NCI-H446 (cell line): Measurements from ENCODE around the gene SPECC1.
"Not testable (repeated sequence)": the region's sequence is repeated elsewhere in the genome, so short reads cannot be mapped to it uniquely, and the experiment has no call there.

ENCODE experiments used
- DNase-seq, 2 experiments: peaks; one replicate each; lab custom pipeline; 2025; lab: John Stamatoyannopoulos, UW

Gene SPECC1

DNA sequence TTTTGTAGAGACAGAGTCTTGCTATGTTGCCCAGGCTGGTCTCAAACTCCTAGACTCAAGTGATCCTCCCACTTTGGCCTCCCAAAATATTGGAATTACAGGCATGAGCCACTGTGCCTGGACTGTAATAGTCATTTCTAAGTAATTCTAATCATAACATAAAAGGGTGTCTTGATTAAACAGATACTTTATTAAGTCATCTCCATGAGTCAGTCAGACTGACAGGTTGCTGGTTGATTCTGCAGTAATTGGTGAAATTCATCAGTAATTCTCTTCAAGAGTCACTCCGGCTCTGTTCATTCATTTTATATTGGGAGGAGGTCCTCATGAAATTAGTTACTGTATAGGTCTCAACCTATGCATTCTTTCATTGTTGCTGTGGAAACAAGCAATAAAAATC lies 85.6 kb downstream of the SPECC1 start:
- no peak for DNase-seq

DNA sequence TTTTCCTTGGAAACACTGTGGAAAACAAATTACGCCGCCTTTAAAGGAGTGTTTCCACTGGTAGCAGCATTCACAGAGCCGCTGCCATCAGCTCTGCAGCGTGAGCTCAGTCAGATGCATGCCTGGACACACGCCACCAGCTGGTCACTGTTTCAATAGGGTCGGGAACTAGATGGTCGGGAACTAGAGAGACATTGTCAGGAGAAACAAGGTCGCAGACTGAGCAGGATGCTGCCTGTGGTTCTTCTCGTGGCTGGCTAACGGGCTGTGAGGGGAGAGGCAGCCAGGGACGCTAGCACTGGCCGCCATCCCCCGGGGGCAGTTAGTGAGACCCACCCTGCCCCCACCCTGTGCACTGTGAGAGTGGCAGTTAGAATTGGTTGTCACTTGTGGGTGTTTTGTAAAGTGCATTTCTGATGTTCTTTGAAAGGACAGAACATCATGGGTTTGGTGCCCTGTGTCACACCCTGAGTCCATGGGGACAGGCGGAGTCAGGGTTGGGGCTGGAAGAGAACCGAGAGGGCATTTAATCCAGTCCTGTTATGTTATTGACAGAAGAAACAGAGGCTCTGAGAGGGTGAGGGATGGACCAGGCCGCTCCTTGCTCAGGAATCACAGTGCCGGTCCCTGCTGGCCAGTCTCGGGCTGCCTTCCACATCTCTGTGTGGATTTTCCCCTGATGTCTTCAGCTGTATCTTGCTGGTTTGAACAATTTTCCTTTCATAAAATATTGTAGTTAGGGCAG lies 86.3 kb downstream of the SPECC1 start:
- peak in 1 of 2 experiments; percentile 14 for DNase-seq

DNA sequence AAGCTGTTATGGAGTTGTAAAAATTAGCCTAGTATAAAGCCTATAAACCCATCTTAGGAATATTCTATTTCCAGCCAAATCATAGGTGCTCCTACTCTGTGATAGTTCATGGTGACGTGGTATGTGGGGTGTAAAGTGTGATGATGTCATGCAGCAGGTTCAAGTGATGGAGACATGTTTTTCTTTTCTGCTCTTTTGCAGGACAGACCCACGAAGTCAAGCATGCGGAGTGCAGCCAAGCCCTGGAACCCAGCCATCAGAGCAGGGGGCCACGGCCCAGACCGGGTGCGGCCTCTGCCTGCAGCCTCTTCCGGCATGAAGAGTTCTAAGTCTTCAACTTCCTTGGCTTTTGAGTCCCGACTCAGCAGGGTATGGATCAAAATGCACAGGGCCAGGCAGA lies 87.3 kb downstream of the SPECC1 start:
- DNase-seq, result no peak

DNA sequence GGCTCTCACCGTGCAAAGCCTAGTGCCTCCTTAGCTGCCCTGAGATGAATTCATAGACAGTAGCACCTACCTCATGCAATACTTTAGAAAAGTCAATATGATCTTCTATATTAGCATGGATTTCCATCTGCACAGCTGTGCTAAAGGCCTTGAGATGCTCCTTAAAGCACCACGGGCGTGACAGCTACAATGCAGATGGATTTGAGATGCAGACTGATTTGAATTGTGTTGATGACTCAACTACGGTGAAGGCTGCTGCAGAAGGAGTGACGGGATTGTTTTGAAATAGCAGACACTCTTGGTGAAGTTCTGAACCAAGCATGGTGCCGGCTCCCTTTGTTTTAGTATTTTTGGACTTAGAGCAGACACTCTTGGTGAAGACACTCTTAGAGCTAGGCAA lies 88.2 kb downstream of the SPECC1 start:
- no peak for DNase-seq

DNA sequence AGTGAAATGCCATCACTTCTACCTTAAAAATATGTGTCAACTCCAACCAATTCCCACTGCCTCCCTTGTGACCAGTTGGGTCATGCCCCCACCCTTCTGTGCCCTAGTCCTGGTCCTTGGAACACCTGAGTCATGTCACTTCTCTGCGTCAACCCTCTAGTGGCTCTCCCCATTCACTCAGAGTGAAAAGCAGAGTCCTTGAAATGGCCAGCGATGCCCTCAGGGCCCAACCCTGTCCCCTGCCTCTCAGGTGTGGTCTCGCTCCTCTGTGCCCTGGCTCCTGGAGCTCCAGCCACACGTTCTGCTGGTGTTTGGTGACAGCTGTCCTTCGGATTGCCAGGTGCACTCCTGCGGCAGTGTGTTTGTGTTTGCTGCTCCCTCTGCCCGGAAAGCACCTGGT lies 89.2 kb downstream of the SPECC1 start:
- DNase-seq, result no peak

DNA sequence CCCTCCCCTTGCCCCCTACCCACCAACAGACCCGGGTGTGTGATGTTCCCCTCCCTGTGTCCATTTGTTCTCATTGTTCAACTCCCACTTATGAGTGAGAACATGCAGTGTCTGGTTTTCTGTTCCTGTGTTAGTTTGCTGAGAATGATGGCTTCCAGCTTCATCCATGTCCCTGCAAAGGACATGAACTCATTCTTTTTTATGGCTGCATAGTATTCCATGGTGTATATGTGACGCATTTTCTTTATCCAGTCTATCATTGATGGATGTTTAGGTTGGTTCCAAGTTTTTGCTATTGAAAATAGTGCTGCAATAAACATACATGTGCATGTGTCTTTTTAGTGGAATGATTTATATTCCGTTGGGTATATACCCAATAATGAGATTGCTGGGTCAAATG lies 91.6 kb downstream of the SPECC1 start:
- DNase-seq, result not testable (repeated sequence)

DNA sequence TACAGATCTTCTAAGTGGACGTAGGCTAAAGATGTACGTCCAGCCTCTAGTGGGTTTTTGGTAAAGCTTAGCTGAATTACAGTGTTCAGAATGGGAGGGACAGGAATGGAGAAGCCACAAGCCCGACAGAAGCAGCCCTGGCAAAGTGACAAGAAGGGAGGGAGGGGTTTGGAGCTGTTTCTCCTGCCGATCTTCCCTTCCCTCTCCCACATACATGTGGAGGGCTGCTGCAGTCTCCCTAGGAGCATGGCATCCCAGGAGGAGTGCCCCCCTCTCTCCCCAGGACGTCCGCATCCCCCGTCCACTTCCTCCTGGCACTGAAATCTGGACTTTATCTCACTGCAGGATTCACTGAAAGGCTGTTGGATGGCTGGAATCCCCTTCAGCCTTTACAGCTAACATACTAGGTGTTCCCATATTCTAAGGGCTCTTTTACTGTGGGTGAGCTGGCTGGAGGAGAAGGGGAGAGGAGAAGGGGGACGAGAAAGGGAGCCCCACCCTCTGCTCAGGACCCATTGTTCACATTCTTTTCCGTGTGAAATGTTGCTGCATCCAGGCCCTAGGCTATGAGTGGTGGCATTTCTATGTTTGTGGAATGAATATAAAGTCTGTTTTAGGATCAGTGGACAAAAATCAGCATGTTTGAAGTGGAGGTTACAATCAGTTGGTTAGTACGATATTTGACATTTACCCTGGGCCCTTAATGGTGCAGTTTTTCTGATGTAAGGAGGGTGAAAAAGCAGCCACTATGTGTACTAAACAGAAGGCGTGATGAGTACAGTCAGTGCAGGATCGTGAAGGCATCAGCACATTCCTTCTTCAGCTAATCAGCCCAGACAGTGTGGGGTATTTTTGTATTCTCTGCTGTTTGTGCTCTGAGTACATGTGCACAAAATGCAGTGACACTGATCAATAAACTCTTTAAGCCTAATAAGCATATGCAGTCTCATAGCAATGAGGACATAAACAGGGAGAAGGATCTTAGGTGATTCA lies 94.6 kb downstream of the SPECC1 start:
- DNase-seq, result no peak

DNA sequence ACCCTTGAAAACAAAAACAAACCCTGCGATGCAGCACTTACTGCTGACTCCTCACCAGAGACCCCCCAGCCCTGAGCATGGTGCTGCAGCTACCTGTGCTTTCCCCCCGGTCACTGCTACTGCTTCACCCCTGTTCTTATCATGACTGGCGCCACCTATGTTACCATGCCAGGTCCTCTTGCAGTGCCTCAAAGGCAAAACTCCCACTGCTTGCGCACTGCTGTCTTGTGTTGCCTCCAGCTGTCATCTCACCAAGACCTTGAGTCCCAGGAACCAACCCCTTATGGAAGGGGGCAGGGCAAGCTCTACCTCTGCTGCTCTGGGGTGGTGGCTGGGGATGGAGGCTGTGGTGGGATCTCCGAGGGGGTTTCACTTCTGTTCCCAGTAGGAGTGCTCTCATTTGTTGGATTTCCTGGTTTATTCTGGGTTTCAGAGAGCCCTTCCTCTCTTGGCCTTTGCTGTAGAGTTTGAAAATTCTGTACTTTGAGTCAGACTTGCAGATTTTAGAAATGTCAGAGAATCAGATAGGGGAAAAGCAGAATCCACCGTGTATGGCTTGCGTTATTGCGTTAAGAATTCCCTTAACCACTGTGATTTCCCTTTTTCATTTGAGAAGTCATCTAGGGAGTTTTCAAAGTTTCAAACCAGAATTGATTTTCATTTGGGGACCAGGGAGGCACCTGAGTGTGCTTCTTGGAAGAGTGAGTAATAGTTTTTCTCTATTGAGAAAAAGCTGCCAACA lies 96.6 kb downstream of the SPECC1 start:
- no peak for DNase-seq

DNA sequence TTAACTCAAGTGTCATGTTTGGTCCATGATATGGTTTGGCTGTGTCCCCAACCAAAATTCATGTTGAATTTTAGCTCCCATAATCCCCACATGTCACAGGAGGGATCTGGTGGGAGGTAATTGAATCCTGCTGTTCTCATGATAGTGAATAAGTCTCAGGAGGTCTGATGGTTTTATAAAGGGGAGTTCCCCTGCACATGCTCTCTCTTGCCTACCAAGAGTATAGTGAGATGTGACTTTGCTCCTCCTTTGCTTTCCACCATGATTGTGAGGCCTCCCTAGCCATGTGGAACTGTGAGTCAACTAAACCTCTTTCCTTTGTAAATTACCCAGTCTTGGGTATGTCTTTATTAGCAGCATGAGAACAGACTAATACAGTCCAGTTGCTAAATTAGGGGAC lies 97.3 kb downstream of the SPECC1 start:
- not testable (repeated sequence) for DNase-seq

DNA sequence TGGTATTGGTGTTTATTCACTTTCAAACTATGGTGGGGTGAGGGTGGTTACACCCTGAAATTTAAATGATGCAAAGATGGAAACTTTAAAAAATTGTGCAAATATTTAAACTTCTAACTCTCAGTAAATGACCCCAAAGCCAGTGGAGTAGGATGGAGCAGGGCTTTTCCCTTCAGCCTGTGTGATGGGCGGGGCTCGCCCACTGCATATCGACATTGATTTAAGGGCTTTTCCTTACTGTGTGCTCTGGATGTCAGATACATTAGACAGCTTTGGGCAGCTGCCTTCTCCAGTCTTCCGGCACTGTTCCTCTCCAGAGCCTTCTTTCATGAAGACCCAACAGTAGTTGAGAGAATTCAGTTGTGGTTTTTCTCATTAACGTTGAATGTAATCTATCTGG lies 99.9 kb downstream of the SPECC1 start:
- no peak for DNase-seq

DNA sequence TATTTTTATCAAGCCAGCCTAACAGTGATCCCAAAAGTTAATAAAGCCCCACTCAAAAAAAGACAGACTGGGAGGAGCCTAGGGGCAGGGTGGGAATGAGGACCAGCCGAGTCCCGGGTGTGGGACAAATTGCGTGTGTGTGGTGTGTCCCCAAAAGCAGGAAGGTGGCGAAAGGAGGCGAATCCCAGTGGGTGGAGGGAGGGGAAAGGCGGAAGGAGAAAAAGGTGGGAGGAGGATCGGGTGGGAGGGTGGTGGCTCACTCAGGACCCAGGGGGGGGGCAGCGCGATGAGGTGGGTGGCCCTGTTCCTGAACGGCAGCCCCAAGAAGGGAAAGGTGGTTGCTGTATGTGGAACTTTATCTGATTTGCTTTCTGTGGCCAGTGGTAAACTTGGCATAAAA lies 102.4 kb downstream of the SPECC1 start:
- no peak for DNase-seq

DNA sequence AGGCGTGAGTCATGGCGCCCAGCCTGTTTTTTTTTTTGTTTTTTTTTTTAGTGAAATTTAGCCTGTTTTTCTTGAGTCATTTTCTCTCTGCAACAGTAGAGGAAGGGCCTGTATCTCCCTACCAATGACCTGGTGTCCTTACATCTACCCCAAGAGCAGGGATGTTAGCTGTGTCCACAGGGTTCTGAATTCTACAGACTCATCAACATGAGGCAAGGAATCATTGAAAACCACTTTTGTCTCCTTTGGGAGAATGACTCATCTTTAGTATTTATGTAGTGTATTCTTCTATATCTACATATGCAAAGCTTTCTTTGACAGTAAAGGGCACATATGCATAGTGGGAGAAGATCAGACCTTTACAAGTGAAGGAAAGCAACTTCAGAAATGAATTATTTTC lies 105.3 kb downstream of the SPECC1 start:
- no peak for DNase-seq

DNA sequence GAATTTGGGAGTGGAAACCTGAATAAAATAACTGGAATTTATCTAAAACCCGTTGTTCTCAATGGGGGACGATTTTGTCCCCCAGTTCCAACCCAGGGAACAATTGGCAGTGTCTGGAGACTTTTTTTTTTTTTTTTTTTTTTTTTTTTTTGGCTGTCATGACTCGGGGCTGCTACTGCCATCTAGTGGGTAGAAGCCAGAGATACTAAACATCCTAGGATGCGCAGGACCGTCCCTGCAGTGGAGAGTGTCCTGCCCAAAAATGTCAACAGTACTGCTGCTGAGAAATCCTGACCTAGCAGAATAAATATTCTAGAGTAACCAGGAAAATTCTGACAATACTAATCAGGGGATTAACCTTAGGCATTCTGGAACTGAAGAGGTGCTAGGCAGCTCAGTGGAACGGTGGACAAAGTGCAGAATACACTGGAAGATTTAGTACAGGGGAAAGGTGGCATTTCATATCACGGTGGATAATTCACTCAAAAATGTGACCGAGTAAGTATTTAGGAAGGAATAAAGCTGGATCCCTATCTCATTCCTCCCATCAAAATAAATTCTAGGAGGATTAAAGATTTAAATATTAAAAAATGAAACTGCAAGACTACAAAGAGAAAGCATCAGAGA lies 107.6 kb downstream of the SPECC1 start:
- peak in 1 of 2 experiments; percentile 77 for DNase-seq

DNA sequence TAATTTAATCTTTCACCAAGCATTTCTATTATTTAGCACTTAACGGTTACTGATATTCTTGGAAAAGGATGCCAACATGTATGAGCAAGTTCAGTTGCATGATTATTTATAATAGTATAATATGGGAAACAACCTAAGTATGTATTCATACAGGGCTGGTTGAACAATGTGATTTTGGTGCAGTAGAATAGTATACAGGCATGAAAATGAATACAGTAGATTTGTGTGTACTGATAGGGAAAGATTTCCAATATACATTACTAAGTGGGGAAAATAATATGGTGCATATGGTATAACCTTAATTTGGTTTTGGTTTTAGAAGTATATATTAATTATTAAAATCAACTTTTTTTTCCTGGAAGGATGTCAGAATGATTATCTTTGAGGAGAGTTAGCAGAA lies 109.1 kb downstream of the SPECC1 start:
- no peak for DNase-seq

DNA sequence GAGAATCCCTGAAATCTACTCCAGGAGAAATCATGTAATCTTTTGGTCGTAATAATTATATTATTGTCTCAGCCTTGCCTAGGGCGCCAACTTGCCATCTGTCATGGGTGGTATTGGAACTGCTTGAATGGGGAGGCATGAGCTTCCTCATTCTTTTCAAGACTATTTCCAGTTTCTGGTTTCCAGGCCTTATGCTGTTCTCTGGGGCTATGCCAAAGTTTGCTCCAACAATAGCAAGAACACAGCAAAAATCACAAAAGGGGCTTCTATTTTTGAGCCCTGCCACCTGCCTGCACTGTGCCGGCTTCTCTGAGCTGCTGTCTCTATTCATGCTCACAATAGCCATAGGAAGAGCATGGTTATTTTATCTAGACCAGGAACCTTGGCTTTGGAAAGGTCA lies 111.7 kb downstream of the SPECC1 start:
- peak; percentile 78 to 98 for DNase-seq

DNA sequence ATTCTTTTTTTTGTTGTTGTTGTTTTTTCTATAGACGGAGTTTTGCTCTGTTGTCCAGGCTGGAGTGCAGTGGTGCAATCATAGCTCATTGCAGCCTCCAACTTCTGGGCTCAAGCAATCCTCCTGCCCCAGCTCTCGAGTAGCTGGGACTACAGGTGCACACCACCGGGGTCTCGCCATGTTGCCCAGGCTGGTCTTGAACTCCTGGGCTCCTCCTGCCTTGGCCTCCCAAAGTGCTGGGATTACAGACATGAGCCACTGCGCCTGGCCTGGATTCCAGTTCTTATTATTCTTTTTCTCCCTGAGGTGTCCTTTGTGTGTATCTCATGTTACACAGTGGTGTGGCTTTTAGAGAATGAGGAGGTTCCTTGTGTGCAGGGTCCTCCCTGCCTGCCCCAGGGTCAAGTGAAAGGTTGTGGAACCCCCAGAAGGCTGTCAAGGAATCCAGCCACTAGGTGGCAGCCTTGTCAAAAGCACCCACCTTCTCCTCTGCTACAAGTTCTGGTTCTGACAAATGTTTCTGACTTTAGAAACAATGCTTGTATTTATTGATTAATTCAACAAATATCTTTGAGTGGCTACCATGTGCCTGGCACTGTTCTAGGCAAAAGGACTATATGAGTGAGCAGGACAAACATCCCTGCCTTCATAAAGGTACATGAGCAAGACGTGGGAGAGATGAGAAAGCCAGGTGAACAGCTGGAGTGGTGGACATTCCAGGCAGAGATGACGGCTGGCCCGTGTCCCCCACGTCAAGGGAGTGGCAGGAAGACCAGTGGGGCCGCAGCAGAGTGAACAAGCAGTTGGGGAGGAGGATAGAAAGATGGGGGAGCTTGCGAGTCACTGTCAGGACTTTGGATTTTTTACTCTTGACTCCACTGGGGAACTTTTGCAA lies 112.4 kb downstream of the SPECC1 start:
- DNase-seq, result peak; percentile 54 to 81

DNA sequence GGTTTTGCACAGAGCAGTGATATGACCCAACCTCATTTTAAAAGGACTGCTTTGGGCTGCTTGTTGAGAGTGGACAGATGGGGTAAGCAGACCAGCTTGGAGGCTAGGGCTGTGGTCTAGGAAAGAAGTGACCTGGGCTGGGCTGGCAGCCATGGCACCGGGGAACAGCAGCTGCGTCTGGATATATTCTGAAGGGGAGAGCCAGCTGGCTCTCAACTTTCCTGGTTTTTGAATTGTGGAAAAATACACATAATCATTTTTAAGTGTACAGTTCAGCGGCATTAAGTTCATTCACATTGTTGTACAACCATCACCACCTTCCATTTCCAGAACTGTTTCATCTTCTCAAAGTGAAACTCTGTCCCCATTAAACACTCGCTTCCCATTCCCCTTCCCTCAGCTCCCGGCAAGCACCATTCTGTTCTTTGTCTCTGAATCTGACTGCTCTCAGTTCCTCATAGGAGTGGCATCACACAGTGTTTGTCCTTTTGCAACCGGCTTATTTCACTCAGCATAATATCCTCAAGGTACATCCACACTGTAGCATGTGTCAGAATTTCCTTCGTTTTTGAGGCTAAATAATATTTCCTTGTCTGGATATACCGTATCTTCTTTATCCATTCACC lies 113.2 kb downstream of the SPECC1 start:
- peak; percentile 20 to 80 for DNase-seq

DNA sequence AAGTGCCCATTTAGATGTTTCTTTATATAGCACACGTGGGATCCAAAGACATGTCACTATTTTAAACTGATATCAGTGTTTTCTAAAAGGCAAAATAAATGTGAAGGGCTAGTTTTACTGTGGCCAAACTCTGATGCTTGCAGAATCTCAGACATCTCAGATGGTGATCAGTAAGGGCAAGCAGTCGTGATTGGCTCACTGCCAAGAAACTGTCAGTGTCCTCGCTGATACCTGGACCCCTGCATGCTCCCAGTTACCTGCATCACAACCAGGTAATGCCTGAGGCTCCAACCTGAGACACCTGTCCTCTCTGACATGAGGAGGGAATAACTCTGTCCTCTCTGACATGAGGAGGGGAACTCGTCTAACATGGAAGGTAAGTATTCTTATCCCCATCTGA lies 114.0 kb downstream of the SPECC1 start:
- no peak for DNase-seq

DNA sequence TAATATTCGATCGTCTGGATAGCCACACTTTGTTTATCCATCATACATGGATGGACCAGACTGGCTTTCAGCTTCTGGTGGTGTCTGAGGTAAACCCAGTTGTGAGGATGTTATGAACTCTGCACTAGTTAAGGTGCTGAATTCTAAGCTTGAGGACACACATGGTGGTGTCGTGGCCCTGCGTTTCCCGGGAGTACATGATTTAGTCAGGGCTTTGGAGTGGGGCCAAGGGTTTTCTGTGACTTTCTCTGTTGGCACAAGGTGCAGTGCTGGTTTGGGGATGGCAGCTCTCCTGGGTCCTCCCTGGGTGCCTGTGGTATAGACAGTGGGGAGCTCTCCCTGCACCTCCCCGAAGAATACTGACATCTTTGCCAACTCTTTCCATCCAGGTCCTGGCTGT lies 116.6 kb downstream of the SPECC1 start:
- peak in 1 of 2 experiments; percentile 28 for DNase-seq

DNA sequence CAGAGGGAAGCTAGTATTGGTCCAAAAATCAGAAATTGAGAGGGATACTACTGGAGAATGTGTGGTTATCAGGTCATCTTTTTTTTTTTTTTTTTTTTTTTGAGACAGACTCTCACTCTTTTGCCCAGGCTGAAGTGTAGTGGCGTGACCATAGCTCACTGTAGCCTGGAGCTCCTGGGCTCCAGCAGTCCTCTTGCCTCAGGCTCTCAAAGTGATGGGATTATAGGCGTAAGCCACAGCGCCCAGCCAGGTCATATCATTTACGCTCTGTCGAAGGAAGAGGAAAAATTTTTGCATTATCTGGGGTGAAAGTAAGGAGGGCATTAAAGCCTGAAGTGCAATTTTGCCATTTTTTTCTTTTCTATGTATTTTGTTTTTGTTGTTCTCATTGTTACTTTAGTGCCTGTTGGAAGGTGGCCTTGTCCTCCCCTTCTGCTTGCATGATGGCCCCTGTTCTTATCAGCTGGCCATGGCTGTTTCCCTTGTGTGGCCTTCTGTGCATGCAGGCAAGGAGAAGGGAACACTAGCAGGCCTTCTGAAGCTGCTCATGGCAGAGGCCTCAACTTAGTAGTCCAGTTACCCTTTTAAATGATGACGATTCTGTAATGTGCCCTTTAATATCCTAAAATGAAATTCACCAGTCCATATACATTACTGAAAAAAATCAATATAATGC lies 118.3 kb downstream of the SPECC1 start:
- DNase-seq, result no peak
